ENCODE results near the gene MAP2K3.

DNA sequence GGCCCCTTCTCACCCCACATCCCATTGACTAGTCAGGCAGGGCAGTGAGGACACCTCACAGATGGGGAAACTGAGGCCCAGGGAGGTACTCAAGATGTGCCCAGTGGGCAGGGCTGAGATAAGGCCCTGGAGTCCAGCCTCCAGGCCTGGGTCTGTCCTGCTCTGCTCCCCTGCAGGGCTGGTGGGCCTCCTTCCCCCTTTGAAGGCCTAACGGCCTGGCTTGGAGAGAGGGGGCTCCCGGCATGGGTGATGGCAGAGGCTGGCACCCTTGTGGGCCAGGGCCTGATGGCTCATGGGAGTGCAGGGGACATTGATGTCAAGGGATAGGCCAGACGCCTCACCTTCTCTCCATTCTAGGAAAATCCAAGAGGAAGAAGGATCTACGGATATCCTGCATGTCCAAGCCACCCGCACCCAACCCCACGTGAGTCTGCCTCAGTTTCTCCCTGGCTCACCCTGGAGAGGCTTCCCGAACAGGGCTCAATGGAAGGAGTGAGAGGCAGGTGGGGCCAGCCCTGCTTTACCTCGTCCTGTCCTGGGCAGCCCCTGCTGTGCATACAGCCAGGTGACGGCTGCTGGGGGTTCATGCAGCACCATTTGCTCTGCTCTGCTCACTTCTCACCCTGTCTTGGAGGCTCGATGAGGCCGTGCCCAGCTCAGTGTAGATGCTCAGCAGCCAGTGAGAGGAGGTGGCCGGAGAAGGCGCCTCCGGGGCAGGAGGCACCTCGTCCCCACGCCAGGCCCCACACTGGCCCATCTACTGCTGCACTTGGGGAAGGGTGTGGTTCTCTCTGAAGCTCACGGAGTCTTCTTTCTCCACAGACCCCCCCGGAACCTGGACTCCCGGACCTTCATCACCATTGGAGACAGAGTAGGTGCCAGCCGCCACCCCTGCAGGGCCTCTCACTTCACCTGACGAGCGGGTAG is 13.8 kb downstream of the MAP2K3 start:
- TF ChIP-seq, protein P1, sequence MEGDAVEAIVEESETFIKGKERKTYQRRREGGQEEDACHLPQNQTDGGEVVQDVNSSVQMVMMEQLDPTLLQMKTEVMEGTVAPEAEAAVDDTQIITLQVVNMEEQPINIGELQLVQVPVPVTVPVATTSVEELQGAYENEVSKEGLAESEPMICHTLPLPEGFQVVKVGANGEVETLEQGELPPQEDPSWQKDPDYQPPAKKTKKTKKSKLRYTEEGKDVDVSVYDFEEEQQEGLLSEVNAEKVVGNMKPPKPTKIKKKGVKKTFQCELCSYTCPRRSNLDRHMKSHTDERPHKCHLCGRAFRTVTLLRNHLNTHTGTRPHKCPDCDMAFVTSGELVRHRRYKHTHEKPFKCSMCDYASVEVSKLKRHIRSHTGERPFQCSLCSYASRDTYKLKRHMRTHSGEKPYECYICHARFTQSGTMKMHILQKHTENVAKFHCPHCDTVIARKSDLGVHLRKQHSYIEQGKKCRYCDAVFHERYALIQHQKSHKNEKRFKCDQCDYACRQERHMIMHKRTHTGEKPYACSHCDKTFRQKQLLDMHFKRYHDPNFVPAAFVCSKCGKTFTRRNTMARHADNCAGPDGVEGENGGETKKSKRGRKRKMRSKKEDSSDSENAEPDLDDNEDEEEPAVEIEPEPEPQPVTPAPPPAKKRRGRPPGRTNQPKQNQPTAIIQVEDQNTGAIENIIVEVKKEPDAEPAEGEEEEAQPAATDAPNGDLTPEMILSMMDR (IDR thresholded peaks at IDR 0.05), result no peak
- no peak for TF ChIP-seq POLR2A (IDR thresholded peaks at IDR 0.05)
